HCT116 (cell line): ENCODE results near the gene AXIN1. TPM values are rescaled to one million over a fixed set of nuclear protein-coding genes. Genes with fewer than 3 reads are reported as not detected.
A peak's percentile ranks its signal among the peaks of the same experiment; 100 is the strongest.

ENCODE experiments used
- ATAC-seq: fragments of 200-7000 bp; cut with Tn5 transposase; 2 replicates; pipeline ENCODE4 v1.9.1; 2020; ENCODE audit warnings: mild to moderate bottlenecking, moderate library complexity
- BruUV-seq: library from RNA; stranded (reverse); fragments of 400-500 nt; replicated peaks from 2 replicates; lab custom pipeline; 2021; lab: Mats Ljungman, UMichigan
- CTCF ChIA-PET: fragments of 300-600 bp; sonication (Branson Sonifier 250); formaldehyde crosslinking; loops from one replicate; lab custom pipeline; 2021; ENCODE audit warnings: antibody characterized with exemption; lab: Charles Lee
- POLR2A ChIA-PET: fragments of 300-600, 350-600 bp; sonication (Branson Sonifier 250); formaldehyde crosslinking; loops from one replicate; lab custom pipeline; 2021; ENCODE audit warnings: antibody characterized with exemption; lab: Charles Lee
- RAD21 ChIA-PET, 2 experiments: fragments of 300-600 bp; sonication (Branson Sonifier 250); formaldehyde crosslinking; loops; one replicate each; lab custom pipeline; 2023; ENCODE audit warnings: low total read pairs in 2 of 2; ENCODE audit not compliant: uncharacterized antibody in 2 of 2, unreplicated experiment in 2 of 2, low non-redundant PET in 1 of 2; lab: Charles Lee
- DNase-seq: peaks from one replicate; pipeline ENCODE4 v3.0.0-alpha.2; 2010; ENCODE audit warnings: low read depth, low spot score
- H2AFZ ChIP-seq: fragments of 200-600 bp; shearing (Covaris generic), sonication (generic); 2 replicates; pipeline ENCODE4 v1.6.1; 2017; ENCODE audit warnings: low read depth, mixed run types, mixed read lengths, antibody characterized with exemption, low read length; ENCODE audit not compliant: poor library complexity, severe bottlenecking
- H3K27ac ChIP-seq: 2 replicates; pipeline ENCODE4 v1.5.1; 2012; ENCODE audit warnings: low read depth, low read length
- H3K27me3 ChIP-seq: fragments of 200-600 bp; sonication (generic); 2 replicates; pipeline ENCODE4 v1.6.1; 2016; ENCODE audit warnings: mixed run types, low read length, mixed read lengths; ENCODE audit not compliant: insufficient read depth
- H3K36me3 ChIP-seq, 2 experiments: fragments of 200-500 bp in 1 of 2; fragments of 200-600 bp in 1 of 2; sonication (Bioruptor generic) in 1 of 2; sonication (generic) in 1 of 2; 2 replicates each; pipeline versions ENCODE4 v1.5.1 to v1.6.1; 2014 to 2016; ENCODE audit warnings: low read length in 2 of 2, inconsistent platforms in 1 of 2, mixed read lengths in 1 of 2, mixed run types in 1 of 2; ENCODE audit not compliant: insufficient read depth in 2 of 2, control insufficient read depth in 1 of 2
- H3K4me1 ChIP-seq, 2 experiments: fragments of 200-600 bp in 1 of 2; sonication (generic) in 1 of 2; 2 replicates each; pipeline versions ENCODE4 v1.5.1 to v1.6.1; 2012 to 2017; ENCODE audit warnings: low read length in 2 of 2, inconsistent platforms in 1 of 2, mild to moderate bottlenecking in 1 of 2, mixed read lengths in 1 of 2, mixed run types in 1 of 2, moderate library complexity in 1 of 2; ENCODE audit not compliant: insufficient read depth in 2 of 2, control insufficient read depth in 1 of 2
- H3K4me2 ChIP-seq: fragments of 200-600 bp; sonication (generic); 2 replicates; pipeline ENCODE4 v1.6.1; 2017; ENCODE audit warnings: mixed run types, low read length, mixed read lengths
- H3K4me3 ChIP-seq, 2 experiments: fragments of 200-600 bp in 1 of 2; sonication (generic) in 1 of 2; replicated peaks in 1 of 2; 2 replicates each; pipeline ENCODE4 v1.5.1; 2011 to 2016; ENCODE audit warnings: low read length in 2 of 2, control low read depth in 1 of 2, low read depth in 1 of 2, mild to moderate bottlenecking in 1 of 2, mixed read lengths in 1 of 2, mixed run types in 1 of 2
- H3K79me2 ChIP-seq: fragments of 200-600 bp; sonication (generic); 2 replicates; pipeline ENCODE4 v1.6.1; 2017; ENCODE audit warnings: mild to moderate bottlenecking, mixed run types, low read length, moderate library complexity, mixed read lengths; ENCODE audit not compliant: insufficient read depth
- H3K9ac ChIP-seq: fragments of 200-600 bp; sonication (generic); 2 replicates; pipeline ENCODE4 v1.6.1; 2016; ENCODE audit warnings: low read length, mixed read lengths
- H3K9me2 ChIP-seq: fragments of 200-600 bp; sonication (generic), shearing (Covaris generic); 2 replicates; pipeline ENCODE4 v1.6.1; 2017; ENCODE audit warnings: mixed run types, mild to moderate bottlenecking, moderate library complexity; ENCODE audit not compliant: insufficient read depth
- H3K9me3 ChIP-seq, 2 experiments: fragments of 200-500 bp in 1 of 2; fragments of 200-600 bp in 1 of 2; sonication (Bioruptor generic) in 1 of 2; sonication (generic) in 1 of 2; 2 replicates each; pipeline ENCODE4 v1.6.1; 2014 to 2017; ENCODE audit warnings: low read length in 2 of 2, mixed read lengths in 2 of 2, inconsistent platforms in 1 of 2, low read depth in 1 of 2, mild to moderate bottlenecking in 1 of 2, mixed run types in 1 of 2, moderate library complexity in 1 of 2; ENCODE audit not compliant: control insufficient read depth in 1 of 2, insufficient read depth in 1 of 2
- H4K20me1 ChIP-seq: fragments of 200-600 bp; sonication (generic), shearing (Covaris generic); 2 replicates; pipeline ENCODE4 v1.6.1; 2017; ENCODE audit warnings: mixed run types, mild to moderate bottlenecking, moderate library complexity; ENCODE audit not compliant: insufficient read depth
- CBX3 ChIP-seq: IDR thresholded peaks from 2 replicates; pipeline ENCODE4 v1.6.1; 2012; ENCODE audit warnings: low read depth
- CEBPB ChIP-seq: IDR thresholded peaks from 2 replicates; pipeline ENCODE4 v1.6.1; 2012; ENCODE audit warnings: low read depth
- EZH2phosphoT487 ChIP-seq: fragments of 200-600 bp; IDR thresholded peaks from 2 replicates; pipeline ENCODE4 v1.6.1; 2018; ENCODE audit warnings: antibody characterized with exemption, borderline replicate concordance
- FOSL1 ChIP-seq: IDR thresholded peaks from 2 replicates; pipeline ENCODE4 v1.6.1; 2012; ENCODE audit warnings: low read depth
- JUND ChIP-seq: IDR thresholded peaks from 2 replicates; pipeline ENCODE4 v1.6.1; 2012
- POLR2A ChIP-seq: IDR thresholded peaks from 2 replicates; pipeline ENCODE4 v1.7.0; 2011; ENCODE audit warnings: borderline replicate concordance; ENCODE audit not compliant: insufficient read depth, insufficient read length; ENCODE audit errors: extremely low read depth
- POLR2AphosphoS5 ChIP-seq: IDR thresholded peaks from 2 replicates; pipeline ENCODE4 v1.6.1; 2011; ENCODE audit warnings: mild to moderate bottlenecking, low read depth, low read length, moderate library complexity
- SP1 ChIP-seq: IDR thresholded peaks from 2 replicates; pipeline ENCODE4 v1.6.1; 2012; ENCODE audit warnings: low read depth
- YY1 ChIP-seq: IDR thresholded peaks from 2 replicates; pipeline ENCODE4 v1.6.1; 2011; ENCODE audit warnings: low read length, low read depth, moderate library complexity, mild to moderate bottlenecking; ENCODE audit not compliant: insufficient replicate concordance; ENCODE audit errors: extremely low read depth
- ZFX ChIP-seq: fragments of 450-650 bp; IDR thresholded peaks from 2 replicates; pipeline ENCODE4 v1.6.1; 2017
- intact Hi-C: fragments of 100-400 bp; cut with micrococcal nuclease; formaldehyde crosslinking; loops from 2 replicates; pipeline ENCODE4 v1.10.0; 2022
- total RNA-seq: library from RNA; stranded (reverse); gene quantifications from one replicate; pipeline ENCODE4 v1.2.1, GENCODE V29; 2021; ENCODE audit not compliant: unreplicated experiment
- TF ChIP-seq, protein P1 (sequence below): IDR thresholded peaks from 2 replicates; pipeline ENCODE4 v1.6.1; 2012

The AXIN1 gene
- total RNA-seq, 1 experiment from 2014 or later: 20.2 TPM

DNA sequence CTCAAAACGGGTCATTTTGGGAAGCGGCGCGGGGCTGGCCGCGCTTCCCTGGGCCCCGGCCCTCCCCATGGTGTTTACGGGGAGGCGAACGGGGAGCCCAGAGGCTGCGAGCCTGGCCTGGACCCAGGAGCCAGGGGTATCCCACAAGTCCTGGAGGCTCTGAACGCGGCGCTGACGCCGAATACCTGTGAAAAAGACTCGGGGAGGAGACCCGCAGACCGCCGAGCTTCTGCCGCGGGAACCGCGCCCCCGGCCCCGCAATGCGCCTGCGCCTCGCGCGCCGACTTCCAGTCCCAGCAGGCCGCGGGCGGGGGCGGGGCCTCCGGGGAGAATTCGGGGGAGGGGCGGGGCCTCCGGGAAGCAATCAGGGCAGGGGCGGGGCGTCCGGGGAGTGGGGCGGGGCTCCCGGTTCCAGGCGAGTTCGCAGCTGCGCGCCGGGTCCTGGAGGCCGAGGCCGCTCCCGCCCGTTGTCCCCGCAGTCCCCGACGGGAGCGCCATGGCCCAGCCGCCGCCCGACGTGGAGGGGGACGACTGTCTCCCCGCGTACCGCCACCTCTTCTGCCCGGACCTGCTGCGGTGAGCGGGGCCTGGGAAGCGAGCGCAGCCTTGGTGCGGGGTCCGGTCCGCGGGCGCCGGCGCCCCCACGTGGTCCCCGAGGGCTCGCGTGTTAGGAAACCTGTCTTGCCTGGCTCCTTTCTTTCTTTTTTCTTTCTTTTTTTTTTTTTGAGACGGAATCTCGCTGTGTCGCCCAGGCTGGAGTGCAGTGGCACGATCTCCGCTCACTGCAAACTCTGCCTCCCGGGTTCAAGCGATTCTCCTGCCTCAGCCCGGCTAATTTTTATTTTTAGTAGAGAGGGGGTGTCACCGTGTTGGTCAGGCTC is 49.2 kb upstream of the AXIN1 start, which contains the start of gene DECR2 (continued):
- peak; percentile 66 for TF ChIP-seq POLR2AphosphoS5
- peak; percentile 35 for TF ChIP-seq POLR2A
- no peak for TF ChIP-seq SP1
- TF ChIP-seq FOSL1: no peak
- no peak for TF ChIP-seq JUND

DNA sequence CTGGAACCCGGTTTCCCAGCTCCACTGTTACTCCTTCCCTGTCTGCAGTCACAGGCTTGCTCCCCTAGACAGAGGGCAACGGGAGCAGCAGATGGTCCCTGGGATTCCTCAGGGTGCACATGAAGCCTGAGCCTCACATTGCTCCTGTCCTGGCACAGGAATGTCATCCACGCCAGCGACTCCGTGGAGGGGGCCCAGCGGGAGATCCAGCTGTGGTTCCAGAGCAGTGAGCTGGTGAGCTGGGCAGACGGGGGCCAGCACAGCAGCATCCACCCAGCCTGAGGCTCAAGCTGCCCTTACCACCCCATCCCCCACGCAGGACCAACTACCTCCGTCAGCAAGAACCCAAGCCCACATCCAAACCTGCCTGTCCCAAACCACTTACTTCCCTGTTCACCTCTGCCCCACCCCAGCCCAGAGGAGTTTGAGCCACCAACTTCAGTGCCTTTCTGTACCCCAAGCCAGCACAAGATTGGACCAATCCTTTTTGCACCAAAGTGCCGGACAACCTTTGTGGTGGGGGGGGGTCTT is 47.6 kb upstream of the AXIN1 start:
- ChIA-PET POLR2A (no interaction called here), CTCF (no interaction called here), RAD21 (no interaction called here)
- no peaks in the 10 kb centered on the region for H3K9me3 ChIP-seq
- no peaks in the 10 kb centered on the region for H3K36me3 ChIP-seq
- H4K20me1 ChIP-seq: no peaks in the 10 kb centered on the region
- BruUV-seq: no TSS peak
- intact Hi-C loops: no loop called here
- no peaks in the 10 kb centered on the region for H3K79me2 ChIP-seq
- H3K4me3 ChIP-seq: peak overlapping the region; percentile 63
- H3K9ac ChIP-seq: peak overlapping the region; percentile 71; the same call in 1 of the 2 replicates
- peak overlapping the region; percentile 83 for H3K27ac ChIP-seq
- H3K9me2 ChIP-seq: no peaks in the 10 kb centered on the region
- no peaks in the 10 kb centered on the region for H3K27me3 ChIP-seq
- no peak for DNase-seq
- ATAC-seq: no peak
- TF ChIP-seq EZH2phosphoT487 (no peak), JUND (no peak), CBX3 (no peak), POLR2A (no peak), ZFX (no peak), FOSL1 (no peak), YY1 (no peak), CEBPB (no peak), SP1 (no peak)
- TF ChIP-seq, protein P1, sequence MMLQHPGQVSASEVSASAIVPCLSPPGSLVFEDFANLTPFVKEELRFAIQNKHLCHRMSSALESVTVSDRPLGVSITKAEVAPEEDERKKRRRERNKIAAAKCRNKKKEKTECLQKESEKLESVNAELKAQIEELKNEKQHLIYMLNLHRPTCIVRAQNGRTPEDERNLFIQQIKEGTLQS: no peak
- peaks cover 3 to 22% of the 10 kb centered on the region in 2 experiments; a peak in 2 of 4 replicates for H3K4me1 ChIP-seq
- H2AFZ ChIP-seq: no peak overlapping the region
- H3K4me2 ChIP-seq: peak overlapping the region; percentile 77
